AG10803 (cell line): Measurements from ENCODE around the gene NEMF.
"Not testable (repeated sequence)": the region's sequence is repeated elsewhere in the genome, so short reads cannot be mapped to it uniquely, and the experiment has no call there.

ENCODE experiments used
- DNase-seq: peaks from one replicate; pipeline ENCODE4 v3.0.0; 2010; ENCODE audit warnings: low read depth
- H3K4me3 ChIP-seq: 2 replicates; pipeline ENCODE4 v1.5.1; 2011; ENCODE audit warnings: mild to moderate bottlenecking, low read length, control low read depth
- CTCF ChIP-seq: conservative IDR thresholded peaks from 2 replicates; pipeline ENCODE4 v1.5.1; 2011; ENCODE audit warnings: mild to moderate bottlenecking, low read length, control low read depth, inconsistent platforms

NEMF gene

GRCh38 chr14:49851813-49852212 is 775 bp downstream of the NEMF start:
- no peak for DNase-seq
- peak overlapping the region; percentile 97 for H3K4me3 ChIP-seq
- TF ChIP-seq CTCF: no peak

- no peak overlapping the region for H3K4me3 ChIP-seq
- no peak for DNase-seq
- TF ChIP-seq CTCF: no peak
Observed at GRCh38 chr14:49849213-49849847, 3.3 kb downstream of the NEMF start.

GRCh38 chr14:49828640-49829039 is 23.9 kb downstream of the NEMF start:
- DNase-seq: no peak
- H3K4me3 ChIP-seq: no peak overlapping the region
- no peak for TF ChIP-seq CTCF

GRCh38 chr14:49820176-49820575 is 32.4 kb downstream of the NEMF start:
- no peak for TF ChIP-seq CTCF
- H3K4me3 ChIP-seq: no peak overlapping the region
- DNase-seq: no peak

- DNase-seq: no peak
- no peak for TF ChIP-seq CTCF
- H3K4me3 ChIP-seq: no peak overlapping the region
Observed at GRCh38 chr14:49816844-49817243, 35.7 kb downstream of the NEMF start.

GRCh38 chr14:49816118-49816517 is 36.5 kb downstream of the NEMF start:
- not testable (repeated sequence) for DNase-seq

GRCh38 chr14:49808780-49809179 is 43.8 kb downstream of the NEMF start:
- H3K4me3 ChIP-seq: no peak overlapping the region
- no peak for TF ChIP-seq CTCF
- DNase-seq: no peak

More at GRCh38 chr14:49816118-49816517, 36.5 kb downstream of the NEMF start:
- H3K4me3 ChIP-seq: not testable (repeated sequence)

GRCh38 chr14:49796025-49796424 is 56.6 kb downstream of the NEMF start:
- no peak overlapping the region for H3K4me3 ChIP-seq
- no peak for TF ChIP-seq CTCF
- DNase-seq: no peak
